Activated CD4-positive, CD25-positive, alpha-beta regulatory T cell treated with anti-CD3 and anti-CD28 coated beads, Interleukin-2, amount 50 U/mL, for 16 hours (primary cell): ENCODE data around the gene RBBP5.
"Not testable (repeated sequence)": the region's sequence is repeated elsewhere in the genome, so short reads cannot be mapped to it uniquely, and the experiment has no call there.

ENCODE experiments used
- DNase-seq: peaks from one replicate; pipeline ENCODE4 v3.0.0-alpha.2; 2020; ENCODE audit warnings: low read depth, low spot score

The RBBP5 gene

GRCh38 chr1:205121660-205122488 lies at the start of gene RBBP5:
Gene RBBP5 (minus strand): TSS chr1:205121978. CDS start chr1:205121873, 105 bp downstream.
- peak; percentile 91 for DNase-seq

GRCh38 chr1:205171369-205171768 lies 49.6 kb upstream of the RBBP5 start:
- DNase-seq: no peak

- DNase-seq: no peak
Observed at GRCh38 chr1:205170532-205171269, 48.9 kb upstream of the RBBP5 start.

- no peak for DNase-seq
Observed at GRCh38 chr1:205169248-205169647, 47.5 kb upstream of the RBBP5 start.

GRCh38 chr1:205168291-205168690 lies 46.5 kb upstream of the RBBP5 start:
- DNase-seq: no peak

- no peak for DNase-seq
Observed at GRCh38 chr1:205162301-205162700, 40.5 kb upstream of the RBBP5 start.

- no peak for DNase-seq
Observed at GRCh38 chr1:205161076-205161475, 39.3 kb upstream of the RBBP5 start.

GRCh38 chr1:205158048-205158616 lies 36.4 kb upstream of the RBBP5 start:
- no peak for DNase-seq

- DNase-seq: not testable (repeated sequence)
Observed at GRCh38 chr1:205155665-205156377, 34.0 kb upstream of the RBBP5 start.

- no peak for DNase-seq
Observed at GRCh38 chr1:205152505-205152904, 30.7 kb upstream of the RBBP5 start.

- DNase-seq: no peak
Observed at GRCh38 chr1:205150651-205151428, 29.1 kb upstream of the RBBP5 start.

- DNase-seq: no peak
Observed at GRCh38 chr1:205147191-205147835, 25.5 kb upstream of the RBBP5 start.

GRCh38 chr1:205144751-205145150 lies 23.0 kb upstream of the RBBP5 start:
- no peak for DNase-seq

GRCh38 chr1:205144046-205144720 lies 22.4 kb upstream of the RBBP5 start:
- DNase-seq: no peak

- DNase-seq: no peak
Observed at GRCh38 chr1:205142102-205142469, 20.3 kb upstream of the RBBP5 start.

- peak; percentile 47 for DNase-seq
Observed at GRCh38 chr1:205141236-205142101, 19.7 kb upstream of the RBBP5 start.

- no peak for DNase-seq
Observed at GRCh38 chr1:205140113-205140512, 18.3 kb upstream of the RBBP5 start.

GRCh38 chr1:205137901-205138300 lies 16.1 kb upstream of the RBBP5 start:
- no peak for DNase-seq

GRCh38 chr1:205133287-205133686 lies 11.5 kb upstream of the RBBP5 start:
- DNase-seq: no peak
